ENCODE data around the gene FNBP1. TPM values are rescaled to one million over a fixed set of nuclear protein-coding genes. Genes with fewer than 3 reads are reported as not detected.

The FNBP1 gene
- total and polyA plus RNA-seq, 2 of the 8 experiments (the other 6 are each of a cell fraction or from before 2014, with no cell fraction given), result 7.2 to 40.9 TPM

GRCh38 chr9:129851821-129852220 is 191.2 kb downstream of the FNBP1 start:
- TF ChIP-seq CBX8 (IDR thresholded peaks at IDR 0.05; ENCODE audit: borderline replicate concordance, low read depth, low read length), result no peak
- no peak for TF ChIP-seq SP1 (IDR thresholded peaks at IDR 0.05; ENCODE audit: low read depth, low read length)
- no peak for TF ChIP-seq RFX5 (IDR thresholded peaks at IDR 0.05; ENCODE audit: borderline replicate concordance, low read depth, low read length)
- TF ChIP-seq GTF2F1 (IDR thresholded peaks at IDR 0.05; ENCODE audit: borderline replicate concordance, low read depth, low read length), result no peak
- TF ChIP-seq EZH2 (IDR thresholded peaks at IDR 0.05; ENCODE audit: low read depth, low read length, severe bottlenecking), result no peak
- TF ChIP-seq SIRT6 (IDR thresholded peaks at IDR 0.05; ENCODE audit: low read length), result no peak
- no peak for TF ChIP-seq SRF (IDR thresholded peaks at IDR 0.05; ENCODE audit: low read depth, low read length)
- no peak for TF ChIP-seq NRF1 (IDR thresholded peaks at IDR 0.05; ENCODE audit: low read depth, low read length)
- no peak for TF ChIP-seq NANOG (IDR thresholded peaks at IDR 0.05; ENCODE audit: insufficient read depth, low read depth, low read length, poor library complexity, severe bottlenecking)
- no peak for TF ChIP-seq EP300 (IDR thresholded peaks at IDR 0.05; ENCODE audit: borderline replicate concordance in 1 of 2, low read depth in 2 of 2, low read length in 2 of 2)
- no peak for TF ChIP-seq ATF2 (IDR thresholded peaks at IDR 0.05; ENCODE audit: low read length)
- no peaks in the 10 kb centered on the region; the same call in 1 of the 2 replicates for H3K79me1 ChIP-seq (ENCODE audit: low read depth, low read length)
- no peaks in the 10 kb centered on the region for H3K23me2 ChIP-seq (ENCODE audit: low read depth, low read length)
- H4K5ac ChIP-seq (ENCODE audit: insufficient read length, low read depth, low read length), result no peak overlapping the region
- no peak overlapping the region for H3K4me2 ChIP-seq (ENCODE audit: insufficient read depth in 1 of 2, low read depth in 2 of 2, low read length in 2 of 2)
- H3K27me3 ChIP-seq (replicated peaks in 1 of 4; ENCODE audit: control insufficient read depth in 3 of 4, extremely low read depth in 1 of 4, insufficient read depth in 3 of 4, low read length in 3 of 4), result no peaks in the 10 kb centered on the region
- no peak overlapping the region for H4K8ac ChIP-seq (ENCODE audit: extremely low read depth, insufficient read depth, low read length)
- H2BK15ac ChIP-seq (ENCODE audit: low read length), result no peak overlapping the region
- no peak overlapping the region for H2BK5ac ChIP-seq (ENCODE audit: low read depth, low read length)
- H3K9ac ChIP-seq (replicated peaks in 1 of 4; ENCODE audit: extremely low read depth in 1 of 4, low read depth in 3 of 4, low read length in 3 of 4), result no peak overlapping the region
- no peak overlapping the region for H2AFZ ChIP-seq (ENCODE audit: low read length)
- H3K9me3 ChIP-seq (ENCODE audit: insufficient read depth in 2 of 2, low read depth in 1 of 2, low read length in 1 of 2), result no peaks in the 10 kb centered on the region
- H2BK12ac ChIP-seq (ENCODE audit: low read depth, low read length), result no peak overlapping the region
- POLR2A ChIA-PET (ENCODE audit: partially characterized antibody), result no interaction called here
- H2BK120ac ChIP-seq (replicated peaks; ENCODE audit: low read depth, low read length), result no peak overlapping the region
- CTCF ChIA-PET (ENCODE audit: partially characterized antibody), result interaction anchor here (0.7 to 1.5 kb wide), 5 partner anchors 10 to 817 kb away, joined by 3 to 6 read pairs (median 3); no protein-coding TSS in a partner anchor
- H4K91ac ChIP-seq (replicated peaks; ENCODE audit: insufficient read length, low read length), result no peak overlapping the region
- H3K36me3 ChIP-seq (ENCODE audit: control insufficient read depth in 2 of 4, insufficient read depth in 4 of 4, low read length in 3 of 4), result peaks cover 0 to 9% (median 1%) of the 10 kb centered on the region in 4 experiments; a peak in 2 of 8 replicates
- no peak overlapping the region for H3K18ac ChIP-seq (ENCODE audit: extremely low read depth, low read length)
- peaks cover 2% of the 10 kb centered on the region in 2 experiments for H4K20me1 ChIP-seq (replicated peaks in 1 of 2; ENCODE audit: control insufficient read depth in 1 of 2, insufficient read depth in 2 of 2, low read length in 2 of 2)
- 81% methylated on average over 5 of the region's 5 CpGs; no CpG with 5 or more reads in 1 of the 2 experiments for WGBS, 2 experiments (ENCODE audit: extremely low coverage in 1 of 2, insufficient coverage in 1 of 2, insufficient read length in 1 of 2, insufficient replicate concordance in 2 of 2, low coverage in 1 of 2, low lambda C conversion rate in 2 of 2, missing lambda C conversion rate in 1 of 2)
- no peak overlapping the region for H2BK20ac ChIP-seq (ENCODE audit: low read length)
- no peak overlapping the region for H3K4ac ChIP-seq (replicated peaks; ENCODE audit: insufficient read length, low read depth, low read length)
- no peak for DNase-seq (ENCODE audit: low read depth in 1 of 2, low spot score in 2 of 2)
- no peaks in the 10 kb centered on the region for H3K4me1 ChIP-seq (replicated peaks in 1 of 4; ENCODE audit: control insufficient read depth in 3 of 4, insufficient read depth in 4 of 4, low read length in 3 of 4)
- H3K4me3 ChIP-seq (ENCODE audit: extremely low read depth in 1 of 4, insufficient read depth in 2 of 4, low read depth in 3 of 4, low read length in 4 of 4), result no peak overlapping the region
- FAIRE-seq, result no peak
- no peaks in the 10 kb centered on the region for H3K79me2 ChIP-seq (ENCODE audit: control insufficient read depth in 1 of 2, insufficient read depth in 2 of 2, low read length in 2 of 2)
- no peak overlapping the region for H3K56ac ChIP-seq (replicated peaks; ENCODE audit: insufficient read length, low read depth, low read length)
- no peak overlapping the region for H3K27ac ChIP-seq (ENCODE audit: low read depth, low read length)
- H2AK5ac ChIP-seq (ENCODE audit: low read depth, low read length), result no peak overlapping the region
- no peak overlapping the region for H3K14ac ChIP-seq (ENCODE audit: insufficient read length)
- no peak overlapping the region for H3K23ac ChIP-seq (ENCODE audit: insufficient read length)
